ENCODE measurements around the gene EIF2B1. TPM values are rescaled to one million over a fixed set of nuclear protein-coding genes. Genes with fewer than 3 reads are reported as not detected.

The EIF2B1 gene
- total RNA-seq, 1 experiment from 2014 or later, result 59.8 TPM

DNA sequence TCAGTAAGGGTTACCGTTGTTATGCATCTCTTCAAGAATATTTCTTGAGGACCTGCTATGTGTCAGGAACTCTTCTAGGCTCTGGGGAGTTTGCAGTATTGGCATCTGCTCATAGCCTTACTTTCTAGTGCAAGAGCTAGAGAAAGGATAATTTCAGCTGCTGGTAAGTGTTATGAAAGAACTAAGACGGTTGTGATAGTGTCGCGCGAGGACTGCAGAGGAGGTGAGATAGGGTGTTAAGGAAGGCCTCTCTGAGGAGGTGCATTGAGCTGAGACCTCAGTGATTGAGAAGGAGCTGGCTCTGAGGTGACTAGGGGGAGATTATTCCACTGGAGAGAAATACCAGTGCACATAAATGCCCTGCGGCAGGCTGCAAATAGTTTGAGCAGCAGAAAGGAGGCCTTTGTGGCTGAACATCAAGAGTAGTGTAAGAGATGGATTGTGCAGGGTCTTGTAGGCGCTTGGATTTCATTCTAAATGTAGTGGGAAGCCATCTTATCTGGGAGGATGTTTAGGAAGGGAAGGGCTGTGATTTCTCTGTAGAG, 30.8 kb downstream of the EIF2B1 start:
- H2BK20ac ChIP-seq (ENCODE audit: low read depth, low read length, poor library complexity, severe bottlenecking), result no peak overlapping the region
- no peak overlapping the region for H3K56ac ChIP-seq (ENCODE audit: insufficient read length, low read depth, low read length)
- no peak overlapping the region for H4K91ac ChIP-seq (ENCODE audit: insufficient read length, low read depth, low read length)
- H3K4me1 ChIP-seq (ENCODE audit: insufficient read depth, low read length), result no peaks in the 10 kb centered on the region; the same call in 1 of the 2 replicates
- Mint-ChIP-seq H3K4me1 (peaks cover 9 to 12% of the 10 kb centered on the region in 2 experiments), H3K27ac (peak overlapping the region; percentile 22 to 93 (median 77)), H3K9me3 (no peaks in the 10 kb centered on the region), H3K4me3 (peak overlapping the region; percentile 85 to 87), H3K27me3 (ENCODE audit: low read depth) (no peaks in the 10 kb centered on the region), H3K36me3 (ENCODE audit: insufficient read depth in 1 of 3, low read depth in 3 of 3) (peaks cover 28 to 46% (median 44%) of the 10 kb centered on the region in 3 experiments; a peak in 6 of 7 replicates)
- H4K5ac ChIP-seq (ENCODE audit: insufficient read length, low read depth, low read length), result no peak overlapping the region
- no CpG with 5 or more reads among the region's 7 CpGs for WGBS (ENCODE audit: extremely low coverage, insufficient read length, low lambda C conversion rate)
- no peak overlapping the region for H3T11ph ChIP-seq (ENCODE audit: low read length)
- H3K9ac ChIP-seq (ENCODE audit: extremely low read depth, insufficient read length, low read length), result peak overlapping the region; percentile 90
- no peak overlapping the region for H3K23ac ChIP-seq (ENCODE audit: insufficient read length, low read depth, low read length)
- H3K9me3 ChIP-seq (ENCODE audit: control insufficient read depth, low read depth, low read length), result no peaks in the 10 kb centered on the region
- no peak overlapping the region for H2BK12ac ChIP-seq (ENCODE audit: insufficient read length, low read depth, low read length)
- no peak overlapping the region for H2BK120ac ChIP-seq (ENCODE audit: low read depth, low read length, poor library complexity, severe bottlenecking)
- no peak overlapping the region for H3K27ac ChIP-seq (ENCODE audit: insufficient read length, low read depth, low read length)
- peaks cover 9% of the 10 kb centered on the region for H3K23me2 ChIP-seq (ENCODE audit: insufficient read length, low read depth, low read length, poor library complexity, severe bottlenecking)
- H2BK15ac ChIP-seq (ENCODE audit: low read depth, low read length), result no peak overlapping the region
- no peak overlapping the region for H2BK5ac ChIP-seq (ENCODE audit: insufficient read length, low read length)
- H3K79me1 ChIP-seq (ENCODE audit: insufficient read depth, low read depth, low read length, poor library complexity, severe bottlenecking), result peaks cover 3% of the 10 kb centered on the region
- H4K20me1 ChIP-seq (ENCODE audit: control insufficient read depth, insufficient read depth, insufficient read length), result peaks cover 3% of the 10 kb centered on the region
- H3K18ac ChIP-seq (ENCODE audit: insufficient read length, low read depth, low read length), result no peak overlapping the region
- peak overlapping the region; percentile 90 for H3K4me2 ChIP-seq (ENCODE audit: insufficient read depth, insufficient read length, low read length)
- H2AK5ac ChIP-seq (ENCODE audit: insufficient read length, low read length), result no peak overlapping the region
- no peak overlapping the region for H3K4ac ChIP-seq (ENCODE audit: low read depth, low read length)
- peaks cover 23% of the 10 kb centered on the region; the same call in 1 of the 2 replicates for H3K79me2 ChIP-seq (ENCODE audit: insufficient read depth, low read length)
- no peak overlapping the region for H2AFZ ChIP-seq (ENCODE audit: low read length)
- no peak for DNase-seq
- no peak overlapping the region for H3K14ac ChIP-seq (ENCODE audit: insufficient read depth, low read length)
- H4K8ac ChIP-seq (replicated peaks; ENCODE audit: insufficient read length, low read depth, low read length), result no peak overlapping the region
- no peaks in the 10 kb centered on the region for H3K27me3 ChIP-seq (ENCODE audit: insufficient read depth, low read length)
- TF ChIP-seq, protein P1, sequence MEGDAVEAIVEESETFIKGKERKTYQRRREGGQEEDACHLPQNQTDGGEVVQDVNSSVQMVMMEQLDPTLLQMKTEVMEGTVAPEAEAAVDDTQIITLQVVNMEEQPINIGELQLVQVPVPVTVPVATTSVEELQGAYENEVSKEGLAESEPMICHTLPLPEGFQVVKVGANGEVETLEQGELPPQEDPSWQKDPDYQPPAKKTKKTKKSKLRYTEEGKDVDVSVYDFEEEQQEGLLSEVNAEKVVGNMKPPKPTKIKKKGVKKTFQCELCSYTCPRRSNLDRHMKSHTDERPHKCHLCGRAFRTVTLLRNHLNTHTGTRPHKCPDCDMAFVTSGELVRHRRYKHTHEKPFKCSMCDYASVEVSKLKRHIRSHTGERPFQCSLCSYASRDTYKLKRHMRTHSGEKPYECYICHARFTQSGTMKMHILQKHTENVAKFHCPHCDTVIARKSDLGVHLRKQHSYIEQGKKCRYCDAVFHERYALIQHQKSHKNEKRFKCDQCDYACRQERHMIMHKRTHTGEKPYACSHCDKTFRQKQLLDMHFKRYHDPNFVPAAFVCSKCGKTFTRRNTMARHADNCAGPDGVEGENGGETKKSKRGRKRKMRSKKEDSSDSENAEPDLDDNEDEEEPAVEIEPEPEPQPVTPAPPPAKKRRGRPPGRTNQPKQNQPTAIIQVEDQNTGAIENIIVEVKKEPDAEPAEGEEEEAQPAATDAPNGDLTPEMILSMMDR (conservative IDR thresholded peaks at IDR 0.05), result no peak
